ENCODE data around the gene AP4B1.
"Not testable (repeated sequence)": the region's sequence is repeated elsewhere in the genome, so short reads cannot be mapped to it uniquely, and the experiment has no call there.

AP4B1 gene

DNA sequence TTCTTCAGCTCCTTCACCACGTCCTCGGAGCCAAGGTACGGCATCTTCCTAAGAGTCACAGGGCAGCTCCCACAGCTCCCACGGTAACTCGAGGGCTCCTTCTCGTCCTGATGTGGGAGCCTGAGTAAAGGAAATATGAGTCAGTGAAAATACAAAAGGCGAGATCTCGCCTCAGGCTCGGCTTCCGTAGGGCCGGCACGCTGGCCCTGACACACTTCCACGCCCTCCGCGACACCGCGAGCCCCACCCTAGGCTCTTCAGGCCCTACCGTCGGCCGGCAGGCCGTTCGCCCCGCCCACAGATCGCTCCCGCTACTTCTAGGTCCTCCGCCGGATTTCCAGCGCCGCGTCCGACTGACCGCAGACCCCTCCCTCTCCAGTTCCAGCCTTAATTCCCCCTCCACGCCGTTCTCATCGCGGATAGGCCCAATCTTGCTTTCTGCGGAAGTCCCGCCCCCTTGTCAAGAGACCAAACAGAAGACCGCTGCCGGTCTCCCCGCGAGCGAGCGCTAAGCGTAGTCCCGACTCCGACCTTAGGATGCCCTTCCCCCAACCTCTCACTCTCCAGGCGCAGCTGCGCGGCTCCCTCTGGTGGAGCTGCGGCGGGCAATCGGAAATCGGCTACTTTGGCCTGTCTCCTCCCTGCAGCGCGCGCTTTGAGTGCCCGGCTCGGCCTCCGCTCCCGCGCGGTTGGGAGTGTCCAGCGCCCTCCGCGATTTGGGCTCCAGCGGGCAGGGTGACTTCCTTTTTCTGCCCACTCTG, at the start of gene AP4B1, which contains the start of gene DCLRE1B:
Gene AP4B1 (minus strand): TSS at position 126 of the 761 bp plus-strand sequence. CDS start 82 bp downstream, at position 44.
Gene DCLRE1B (plus strand): TSS at position 653 of the 761 bp plus-strand sequence. CDS start 261 bp downstream, outside the sequence.
- DNase-seq (ENCODE audit: low read depth): peak; percentile 90

DNA sequence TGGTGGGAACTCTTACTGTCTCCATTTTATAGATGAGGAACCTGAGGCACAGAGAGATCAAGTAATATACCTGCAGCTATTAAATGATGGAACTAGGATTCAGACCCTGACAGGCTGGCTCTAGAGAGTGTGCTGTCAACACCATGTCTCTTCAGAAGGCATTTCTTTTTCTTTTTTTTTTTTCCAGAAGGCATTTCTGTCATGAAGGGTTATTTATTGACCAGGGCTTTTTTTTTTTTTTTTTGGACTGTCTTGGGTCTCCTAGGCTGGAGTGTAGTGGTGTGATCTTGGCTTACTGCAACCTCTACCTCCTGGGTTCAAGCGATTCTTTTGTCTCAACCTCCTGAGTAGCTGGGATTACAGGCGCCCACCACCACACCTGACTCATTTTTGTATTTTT, 47.1 kb upstream of the AP4B1 start:
- no peak for DNase-seq (ENCODE audit: low read depth)

DNA sequence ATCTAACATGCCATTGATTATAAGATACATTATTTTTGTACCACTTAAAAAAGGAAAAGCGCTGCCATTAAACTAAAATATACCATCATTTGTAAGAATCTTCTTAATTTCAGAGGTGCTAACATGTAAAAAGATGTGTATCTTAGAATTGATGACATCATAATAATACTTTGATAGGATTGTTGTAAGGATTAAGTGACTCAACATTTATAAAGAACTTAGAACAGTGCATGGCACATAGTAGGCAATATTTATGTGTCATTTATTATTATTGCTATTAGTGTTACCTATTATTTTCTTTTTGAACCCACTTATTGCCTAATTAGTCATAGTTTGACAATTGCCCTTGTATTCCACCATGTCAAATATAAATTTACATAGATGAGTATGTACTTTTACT, 46.3 kb upstream of the AP4B1 start:
- DNase-seq (ENCODE audit: low read depth): no peak

DNA sequence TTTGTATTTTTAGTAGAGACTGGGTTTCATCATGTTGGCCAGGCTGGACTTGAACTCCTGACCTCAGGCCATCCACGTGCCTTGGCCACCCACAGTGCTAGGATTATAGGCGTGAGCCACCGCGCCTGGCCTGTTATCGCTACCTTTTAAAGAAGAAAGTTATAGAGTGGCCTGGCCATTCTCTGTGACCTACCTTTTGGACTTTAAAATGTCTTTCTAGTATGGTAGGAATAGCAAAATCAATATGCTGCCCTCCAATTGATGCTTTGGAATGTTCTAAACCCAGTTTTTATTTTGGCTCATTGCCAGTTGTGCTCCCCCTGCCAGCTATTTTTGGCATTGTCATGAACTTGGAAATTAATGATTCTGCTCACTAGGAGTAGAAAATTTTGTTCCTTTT, 44.4 kb upstream of the AP4B1 start:
- DNase-seq (ENCODE audit: low read depth): no peak

DNA sequence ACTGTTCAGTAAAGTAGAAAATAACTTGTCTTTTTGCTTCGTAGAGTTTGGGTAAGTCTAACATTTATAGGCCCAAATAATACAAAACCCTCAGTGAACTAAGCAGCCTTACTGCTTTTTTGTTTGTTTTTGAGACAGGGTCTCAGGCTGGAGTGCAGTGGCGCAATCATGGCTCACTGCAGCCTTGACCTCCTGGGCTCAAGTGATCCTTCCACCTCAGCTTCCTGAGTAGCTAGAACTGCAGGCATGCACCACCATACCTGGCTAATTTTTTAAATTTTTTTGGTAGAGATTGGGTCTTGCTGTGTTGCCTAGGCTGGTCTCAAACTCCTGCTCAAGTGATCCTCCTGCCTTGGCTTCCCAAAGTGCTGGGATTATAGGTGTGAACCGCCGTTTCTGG, 43.6 kb upstream of the AP4B1 start:
- not testable (repeated sequence) for DNase-seq (ENCODE audit: low read depth)

DNA sequence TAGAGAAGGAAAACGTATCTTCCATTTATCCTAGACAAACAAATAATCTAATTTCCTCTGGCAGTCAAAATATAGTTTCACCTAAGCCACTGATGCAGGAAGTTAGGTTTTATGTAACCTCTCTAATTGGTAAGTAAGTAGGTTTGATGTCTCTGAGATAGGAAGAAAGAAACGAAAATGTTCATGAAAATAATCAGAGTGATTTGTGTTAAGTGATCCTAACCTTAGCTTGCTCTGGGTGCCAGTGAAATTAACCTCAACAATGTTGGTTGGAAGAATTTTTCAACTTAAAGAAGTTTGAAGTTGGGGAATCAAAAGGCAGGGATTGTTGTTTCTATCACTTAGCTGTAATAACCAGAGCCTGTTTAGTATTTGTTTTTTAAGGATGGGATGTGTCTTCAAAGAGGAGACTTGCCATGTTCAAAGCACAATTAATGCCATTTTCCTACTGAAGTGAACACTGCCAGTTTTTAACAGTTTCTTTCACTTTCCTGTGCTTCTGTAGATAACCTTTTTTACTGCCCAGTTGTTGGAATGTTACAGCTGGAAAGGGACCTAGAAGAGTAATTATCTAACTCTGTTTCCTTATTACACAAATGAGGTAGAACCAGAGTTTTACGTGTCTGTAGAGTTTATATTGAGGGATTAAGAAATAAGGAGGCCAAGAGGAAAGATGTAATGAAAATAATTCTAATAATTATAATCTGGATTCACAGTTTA, 42.9 kb upstream of the AP4B1 start:
- DNase-seq (ENCODE audit: low read depth): no peak

DNA sequence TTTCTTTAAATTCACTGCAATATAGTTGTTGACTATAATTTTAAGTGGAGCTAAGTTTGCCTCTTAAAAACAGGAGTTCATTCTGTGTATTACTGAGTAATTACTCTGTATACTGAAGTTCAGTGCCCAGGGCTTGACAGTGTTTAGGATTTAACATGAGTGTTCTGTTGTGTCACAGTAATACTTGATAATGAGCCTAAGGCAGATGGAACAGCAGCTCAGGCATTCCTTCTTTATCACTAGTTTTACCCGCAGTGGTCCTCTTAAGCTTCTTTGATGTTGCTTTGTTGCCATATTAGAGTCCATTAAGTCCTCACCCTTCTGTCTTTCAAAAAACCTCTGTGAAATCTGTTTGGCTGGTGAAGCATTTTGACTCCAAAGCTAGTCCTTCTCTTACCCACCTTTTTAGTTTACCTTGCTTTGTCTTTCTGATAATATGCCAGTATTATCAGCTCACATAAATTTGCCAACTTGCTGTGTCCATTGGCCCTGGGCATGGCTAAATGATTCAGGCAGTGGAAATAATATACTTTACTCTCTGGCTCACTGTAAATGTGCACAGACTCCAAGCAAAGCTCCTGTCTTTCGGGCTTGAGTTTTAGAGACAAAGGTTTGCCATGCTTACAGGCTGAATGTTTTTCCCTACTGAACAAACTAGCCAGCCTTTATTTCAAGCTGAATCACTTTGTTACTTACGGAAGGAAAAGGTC, 42.2 kb upstream of the AP4B1 start:
- no peak for DNase-seq (ENCODE audit: low read depth)

DNA sequence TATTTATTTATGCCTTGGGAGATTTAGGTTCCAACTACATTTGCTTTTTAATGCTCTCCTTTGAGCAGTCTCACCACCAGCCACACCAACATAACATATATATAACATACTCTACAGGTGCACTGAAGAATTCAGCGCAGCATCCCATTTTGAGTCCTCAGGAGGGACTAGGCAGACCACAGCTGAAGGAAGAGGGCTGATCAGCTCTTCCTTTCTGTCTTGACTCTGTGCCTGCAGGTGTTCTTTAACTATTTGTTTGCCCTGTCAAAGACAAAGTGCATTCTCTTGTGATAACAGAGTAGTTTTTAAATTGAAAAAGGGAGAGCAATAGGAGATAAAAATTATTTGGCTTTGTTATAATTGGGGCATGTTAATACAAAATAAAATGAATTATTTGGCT, 41.5 kb upstream of the AP4B1 start:
- DNase-seq (ENCODE audit: low read depth): no peak

DNA sequence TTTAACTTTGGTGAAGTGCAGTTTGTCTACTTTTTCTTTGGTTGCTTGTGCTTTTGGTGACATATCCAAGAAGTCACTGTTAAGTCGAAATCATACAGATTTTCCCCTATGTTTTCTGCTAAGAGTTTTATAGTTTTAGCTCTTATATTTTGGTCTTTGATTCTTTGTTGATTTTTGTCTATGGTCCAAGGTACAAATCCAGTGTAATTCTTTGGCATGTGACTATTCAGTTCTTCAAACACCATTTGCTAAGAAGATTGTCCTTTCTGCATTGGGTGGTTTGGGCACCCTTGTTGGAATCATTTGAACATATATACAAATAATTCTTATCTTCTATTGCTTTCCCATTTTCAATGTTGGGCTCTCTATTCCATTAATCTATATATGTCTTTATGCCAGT, 40.7 kb upstream of the AP4B1 start:
- DNase-seq (ENCODE audit: low read depth): no peak

DNA sequence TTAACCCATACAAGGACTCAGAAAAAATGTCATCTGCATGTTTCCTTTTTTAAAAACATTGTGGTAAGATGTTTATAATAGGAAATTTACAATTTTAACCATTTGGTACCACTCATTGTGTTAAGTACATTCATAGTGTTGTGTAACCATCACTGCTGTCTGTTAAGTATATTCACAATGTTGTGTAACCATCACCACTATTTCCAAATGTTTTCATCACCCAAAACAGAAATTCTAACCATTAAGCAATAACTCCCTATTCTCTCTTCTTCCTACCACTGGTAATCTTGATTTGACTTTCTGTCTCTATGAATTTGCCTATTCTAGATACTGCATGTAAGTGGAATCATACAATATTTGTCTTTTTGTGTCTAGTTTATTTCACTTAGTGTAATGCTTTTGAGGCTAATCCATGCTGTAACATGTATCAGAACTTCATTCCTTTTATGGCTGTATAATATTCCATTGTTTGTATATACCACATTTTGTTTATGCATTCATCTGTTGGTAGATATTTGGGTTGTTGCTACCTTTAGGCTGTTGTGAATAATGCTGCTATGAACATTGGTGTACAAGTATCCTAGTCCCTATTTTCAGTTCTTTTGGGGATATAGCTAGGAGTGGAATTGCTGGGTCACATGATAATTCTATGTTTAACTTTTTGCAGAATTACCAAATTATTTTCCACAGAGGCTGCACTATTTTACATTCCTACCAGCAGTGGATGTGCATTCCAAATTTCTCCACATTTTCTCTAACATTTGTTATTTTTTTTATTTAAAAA, 38.6 kb upstream of the AP4B1 start:
- DNase-seq (ENCODE audit: low read depth): no peak

DNA sequence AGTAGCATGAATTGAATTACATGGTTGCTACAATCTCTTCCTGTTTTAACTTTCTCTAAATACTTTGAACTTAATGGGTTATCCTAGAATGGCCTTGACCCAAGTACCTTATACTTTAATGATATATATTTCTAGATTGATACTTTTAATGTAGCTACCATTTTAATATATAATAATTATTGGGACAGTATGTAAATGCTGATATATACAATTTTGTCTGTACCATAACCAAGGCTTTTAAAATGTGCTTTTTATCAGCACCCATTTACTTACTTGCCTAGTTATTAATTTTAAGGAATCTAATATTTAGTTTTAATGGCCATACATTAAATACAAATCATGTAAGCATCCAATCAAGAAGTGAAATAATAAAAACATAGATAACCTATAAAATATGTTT, 37.9 kb upstream of the AP4B1 start:
- no peak for DNase-seq (ENCODE audit: low read depth)

DNA sequence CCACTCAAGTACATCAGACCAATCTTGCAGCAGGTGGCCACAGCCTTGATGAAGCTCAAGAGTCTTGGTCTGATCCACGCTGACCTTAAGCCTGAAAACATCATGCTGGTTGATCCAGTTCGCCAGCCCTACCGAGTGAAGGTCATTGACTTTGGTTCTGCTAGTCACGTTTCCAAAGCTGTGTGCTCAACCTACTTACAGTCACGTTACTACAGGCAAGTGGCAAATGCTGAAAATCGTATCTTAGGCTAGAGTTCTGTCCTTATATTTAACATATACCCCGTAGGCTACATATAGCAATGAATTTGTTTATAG, 36.6 kb upstream of the AP4B1 start:
- no peak for DNase-seq (ENCODE audit: low read depth)

DNA sequence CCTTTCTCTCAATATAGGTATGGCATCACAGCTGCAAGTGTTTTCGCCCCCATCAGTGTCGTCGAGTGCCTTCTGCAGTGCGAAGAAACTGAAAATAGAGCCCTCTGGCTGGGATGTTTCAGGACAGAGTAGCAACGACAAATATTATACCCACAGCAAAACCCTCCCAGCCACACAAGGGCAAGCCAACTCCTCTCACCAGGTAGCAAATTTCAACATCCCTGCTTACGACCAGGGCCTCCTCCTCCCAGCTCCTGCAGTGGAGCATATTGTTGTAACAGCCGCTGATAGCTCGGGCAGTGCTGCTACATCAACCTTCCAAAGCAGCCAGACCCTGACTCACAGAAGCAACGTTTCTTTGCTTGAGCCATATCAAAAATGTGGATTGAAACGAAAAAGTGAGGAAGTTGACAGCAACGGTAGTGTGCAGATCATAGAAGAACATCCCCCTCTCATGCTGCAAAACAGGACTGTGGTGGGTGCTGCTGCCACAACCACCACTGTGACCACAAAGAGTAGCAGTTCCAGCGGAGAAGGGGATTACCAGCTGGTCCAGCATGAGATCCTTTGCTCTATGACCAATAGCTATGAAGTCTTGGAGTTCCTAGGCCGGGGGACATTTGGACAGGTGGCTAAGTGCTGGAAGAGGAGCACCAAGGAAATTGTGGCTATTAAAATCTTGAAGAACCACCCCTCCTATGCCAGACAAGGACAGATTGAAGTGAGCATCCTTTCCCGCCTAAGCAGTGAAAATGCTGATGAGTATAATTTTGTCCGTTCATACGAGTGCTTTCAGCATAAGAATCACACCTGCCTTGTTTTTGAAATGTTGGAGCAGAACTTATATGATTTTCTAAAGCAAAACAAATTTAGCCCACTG, 36.0 kb upstream of the AP4B1 start:
- peak; percentile 24 for DNase-seq (ENCODE audit: low read depth)

DNA sequence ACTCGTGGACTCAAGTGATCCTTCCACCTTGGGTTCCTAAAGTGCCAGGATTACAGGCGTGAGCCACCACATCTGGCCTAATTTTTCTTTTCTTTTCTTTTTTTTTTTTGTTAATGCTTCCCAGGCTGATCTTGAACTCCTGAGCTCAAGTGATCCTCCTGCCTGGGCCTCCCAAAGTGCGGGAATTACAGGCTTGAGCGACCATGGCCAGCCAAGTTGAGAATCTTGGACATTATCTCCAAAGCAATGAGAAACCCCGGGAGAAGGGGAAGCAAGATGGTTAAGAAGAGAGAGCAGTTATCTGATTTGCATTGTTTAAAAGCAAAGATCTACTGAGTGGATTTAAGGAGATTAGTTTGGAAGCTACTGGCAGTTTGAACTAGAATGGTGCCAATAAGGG, 33.6 kb upstream of the AP4B1 start:
- no peak for DNase-seq (ENCODE audit: low read depth)

DNA sequence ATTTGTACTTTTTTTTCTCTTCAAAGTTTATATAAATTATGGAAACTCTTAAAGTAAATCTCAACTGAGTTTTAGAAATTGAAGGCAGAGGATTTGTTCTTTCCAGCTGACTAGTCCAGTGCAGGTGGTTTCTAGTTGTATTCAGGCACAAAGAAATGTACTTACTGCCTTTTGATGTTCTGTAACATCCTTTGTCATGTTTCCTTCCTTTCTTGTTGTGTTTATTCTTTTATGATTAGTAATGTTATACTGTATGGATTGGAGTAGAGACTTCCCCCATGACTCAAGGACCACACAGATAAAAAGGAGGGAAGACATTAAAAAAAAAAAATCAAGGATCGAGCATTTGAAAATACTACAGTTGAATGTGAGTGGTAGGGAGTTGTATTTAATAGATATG, 32.5 kb upstream of the AP4B1 start:
- DNase-seq (ENCODE audit: low read depth): no peak

DNA sequence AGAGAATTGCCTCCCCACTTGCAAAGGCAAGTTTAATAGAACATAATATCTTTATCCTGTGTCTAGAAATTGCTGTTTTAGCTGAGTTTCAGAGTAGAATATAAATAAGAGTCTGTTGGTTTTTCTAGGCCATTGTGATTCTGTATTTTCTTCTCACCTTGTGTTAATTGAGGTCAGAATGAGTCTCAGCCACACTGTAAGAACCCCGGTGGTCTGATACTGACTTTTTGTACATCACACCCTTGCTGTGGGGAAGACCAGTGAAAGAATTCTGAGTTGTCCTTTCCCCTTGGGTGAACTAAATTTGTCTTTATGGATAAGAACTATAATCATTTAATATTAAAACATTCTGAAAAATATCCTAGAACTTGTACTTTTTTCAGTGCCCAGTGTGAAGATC, 31.4 kb upstream of the AP4B1 start:
- DNase-seq (ENCODE audit: low read depth): no peak

DNA sequence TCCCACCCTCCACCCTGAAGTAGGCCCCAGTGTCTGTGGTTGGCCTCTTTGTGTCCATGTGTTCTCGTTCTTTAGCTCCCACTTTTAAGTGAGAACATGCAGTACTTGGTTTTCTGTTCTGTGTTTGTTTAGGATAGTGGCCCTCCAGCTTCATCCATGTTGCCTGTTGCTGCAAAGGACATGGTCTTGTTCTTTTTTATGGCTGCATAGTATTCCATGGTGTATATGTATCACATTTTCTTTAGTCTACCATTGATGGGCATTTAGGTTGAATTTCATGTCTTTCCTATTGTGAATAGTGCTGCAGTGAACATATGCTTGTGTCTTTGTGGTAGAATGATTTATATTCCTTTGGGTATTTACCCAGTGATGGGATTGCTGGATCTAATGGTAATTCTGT, 30.6 kb upstream of the AP4B1 start:
- DNase-seq (ENCODE audit: low read depth): no peak

DNA sequence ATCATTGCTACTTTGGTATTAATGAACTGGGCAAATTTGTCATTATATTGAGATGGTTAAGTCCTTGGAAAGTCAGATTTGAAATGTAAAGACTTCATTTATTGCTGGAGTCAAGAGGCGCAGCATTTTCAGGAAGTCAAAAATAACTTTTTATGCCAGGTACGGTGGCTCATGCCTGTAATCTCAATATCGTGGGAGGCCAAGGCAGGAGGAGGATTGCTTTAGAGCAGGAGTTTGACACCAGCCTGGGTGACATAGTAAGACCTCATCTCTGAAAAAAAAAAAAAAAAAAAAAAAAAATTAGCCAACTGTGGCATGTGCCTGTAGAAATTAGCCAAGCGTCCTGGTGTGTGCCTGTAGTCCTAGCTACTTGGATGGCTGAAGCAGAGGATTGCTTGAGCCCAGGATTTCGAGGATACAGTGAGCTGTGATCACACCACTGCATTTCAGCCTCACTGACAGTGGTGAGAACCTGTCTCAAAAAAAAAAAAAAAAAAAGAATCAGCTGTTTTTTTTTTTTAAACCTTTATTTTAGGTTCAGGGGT, 30.0 kb upstream of the AP4B1 start:
- DNase-seq (ENCODE audit: low read depth): no peak

DNA sequence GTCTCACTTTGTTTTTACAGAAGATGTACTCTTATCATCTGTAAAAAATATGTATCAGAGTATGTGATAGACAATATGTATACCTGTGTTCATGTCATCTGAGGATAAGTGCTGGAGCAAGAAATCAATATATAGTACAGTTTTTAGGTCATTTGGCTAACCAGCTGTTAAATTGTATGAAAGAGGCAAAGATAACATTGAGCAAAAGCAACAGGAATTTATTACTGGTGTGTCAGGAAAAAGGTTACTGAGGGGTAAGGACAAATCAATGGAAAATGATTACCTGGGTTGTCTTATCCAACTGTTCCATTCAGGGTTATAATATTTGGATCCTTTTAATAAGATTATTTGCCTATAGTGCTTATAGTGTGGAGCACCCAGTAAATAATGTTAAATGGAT, 29.4 kb upstream of the AP4B1 start:
- DNase-seq (ENCODE audit: low read depth): no peak

DNA sequence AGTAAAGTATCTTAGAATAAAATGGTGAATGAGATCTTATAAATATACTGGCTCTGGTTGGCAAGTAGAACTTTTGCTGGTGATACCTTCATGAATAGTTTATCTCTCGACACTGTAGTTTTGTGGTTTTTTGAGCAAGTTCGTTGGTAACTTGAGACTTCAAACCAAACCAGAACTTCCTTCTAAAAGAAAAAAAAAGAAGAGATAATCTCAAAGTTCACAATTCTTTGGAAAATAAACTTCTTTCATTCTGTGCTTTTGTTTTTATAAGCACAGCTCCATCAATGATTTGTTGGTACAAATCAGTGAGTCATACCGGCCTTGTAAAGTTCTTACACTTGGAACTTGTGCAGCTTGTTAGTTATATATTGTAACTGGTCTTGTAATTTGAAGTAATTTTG, 26.9 kb upstream of the AP4B1 start:
- no peak for DNase-seq (ENCODE audit: low read depth)

Measured in stimulated activated CD8-positive, alpha-beta memory T cell treated with anti-CD3 and anti-CD28 coated beads, Interleukin-12 subunit alpha, Interleukin-12 subunit beta, amount 100 ng/mL, for 4 hours (primary cell).